B cell (primary cell): Measurements from ENCODE around the gene TECR. TPM values are rescaled to one million over a fixed set of nuclear protein-coding genes. Genes with fewer than 3 reads are reported as not detected.
"Not testable (repeated sequence)": the region's sequence is repeated elsewhere in the genome, so short reads cannot be mapped to it uniquely, and the experiment has no call there.

Source experiments
- ATAC-seq: fragments of 200-7000 bp; cut with Tn5 transposase; one replicate; pipeline ENCODE4 v1.10.0; 2021; ENCODE audit warnings: low read depth, mild to moderate bottlenecking, moderate number of reproducible peaks, moderate library complexity
- CTCF ChIA-PET: fragments of 350-600 bp; sonication (Branson Sonifier 250); formaldehyde crosslinking; loops from one replicate; lab custom pipeline; 2021; ENCODE audit warnings: antibody characterized with exemption, inconsistent platforms; lab: Charles Lee
- POLR2A ChIA-PET: fragments of 350-600 bp; sonication (Branson Sonifier 250); formaldehyde crosslinking; loops from one replicate; lab custom pipeline; 2021; ENCODE audit warnings: antibody characterized with exemption; lab: Charles Lee
- DNase-seq: peaks from one replicate; pipeline ENCODE4 v3.0.0; 2013
- H2AFZ ChIP-seq: 2 replicates; pipeline ENCODE4 v1.6.1; 2012; ENCODE audit warnings: mild to moderate bottlenecking, low read depth, low read length; ENCODE audit not compliant: insufficient read depth, poor library complexity, severe bottlenecking
- H3K27ac ChIP-seq, 2 donors: 1 replicate in 1 of 2; 2 replicates in 1 of 2; pipeline ENCODE4 v1.5.1; 2012 to 2013; ENCODE audit warnings: low read length in 2 of 2, mild to moderate bottlenecking in 2 of 2, moderate library complexity in 1 of 2
- H3K27me3 ChIP-seq, 4 experiments: fragments of 200-600 bp in 1 of 4; sonication (generic) in 1 of 4; replicated peaks in 1 of 4; 1 replicate in 2 of 4; 2 replicates in 2 of 4; pipeline versions ENCODE4 v1.6.1 to v1.7.0; 2013 to 2016; ENCODE audit warnings: low read length in 3 of 4, mild to moderate bottlenecking in 2 of 4, mixed read lengths in 1 of 4, moderate library complexity in 1 of 4; ENCODE audit not compliant: insufficient read depth in 4 of 4, control insufficient read depth in 3 of 4; ENCODE audit errors: control extremely low read depth in 1 of 4
- H3K36me3 ChIP-seq, 2 experiments: replicated peaks in 1 of 2; 1 replicate in 1 of 2; 2 replicates in 1 of 2; pipeline versions ENCODE4 v1.6.1 to v1.7.1; 2013; ENCODE audit warnings: low read length in 1 of 2; ENCODE audit not compliant: insufficient read depth in 2 of 2, control insufficient read depth in 1 of 2; ENCODE audit errors: control extremely low read depth in 1 of 2, extremely low read depth in 1 of 2
- H3K4me1 ChIP-seq, 2 donors: fragments of 200-600 bp in 1 of 2; sonication (generic) in 1 of 2; 1 replicate in 1 of 2; 2 replicates in 1 of 2; pipeline versions ENCODE4 v1.5.1 to v1.6.1; 2013 to 2017; ENCODE audit warnings: low read length in 2 of 2; ENCODE audit not compliant: control insufficient read depth in 2 of 2, insufficient read depth in 2 of 2
- H3K4me2 ChIP-seq: replicated peaks from 2 replicates; pipeline ENCODE3; 2012; ENCODE audit warnings: mild to moderate bottlenecking, low read depth, low read length; ENCODE audit not compliant: poor library complexity, severe bottlenecking
- H3K4me3 ChIP-seq, 5 experiments: fragments of 200-600 bp in 1 of 5; sonication (generic) in 1 of 5; 1 replicate in 3 of 5; 2 replicates in 2 of 5; pipeline versions ENCODE4 v1.5.1 to v1.7.0; 2011 to 2016; ENCODE audit warnings: low read length in 4 of 5, mild to moderate bottlenecking in 4 of 5, low read depth in 2 of 5, control low read depth in 1 of 5, moderate library complexity in 1 of 5; ENCODE audit not compliant: insufficient read depth in 1 of 5; ENCODE audit errors: control extremely low read depth in 1 of 5, extremely low read depth in 1 of 5
- H3K79me2 ChIP-seq: fragments of 200-600 bp; sonication (generic); one replicate; pipeline ENCODE4 v1.6.0; 2016; ENCODE audit warnings: low read length; ENCODE audit not compliant: control insufficient read depth, insufficient read depth
- H3K9ac ChIP-seq: fragments of 200-600 bp; sonication (generic); 2 replicates; pipeline ENCODE4 v1.6.1; 2017; ENCODE audit warnings: mild to moderate bottlenecking, low read length, moderate library complexity
- H3K9me3 ChIP-seq, 3 donors: one replicate each; pipeline versions ENCODE4 v1.6.1 to v1.7.1; 2013; ENCODE audit warnings: low read length in 2 of 3; ENCODE audit not compliant: control insufficient read depth in 2 of 3, insufficient read depth in 1 of 3; ENCODE audit errors: control extremely low read depth in 1 of 3
- H4K20me1 ChIP-seq: 2 replicates; pipeline ENCODE4 v1.6.0; 2012; ENCODE audit warnings: mild to moderate bottlenecking, low read length; ENCODE audit not compliant: insufficient read depth, control insufficient read depth, poor library complexity, severe bottlenecking
- H3K27ac Mint-ChIP-seq: one replicate; pipeline ENCODE4 v1.8.0; 2021; ENCODE audit warnings: mixed read lengths
- H3K27me3 Mint-ChIP-seq: one replicate; pipeline ENCODE4 v1.8.0; 2021; ENCODE audit warnings: mixed read lengths
- H3K4me1 Mint-ChIP-seq: one replicate; pipeline ENCODE4 v1.8.0; 2021; ENCODE audit warnings: mixed read lengths
- H3K4me3 Mint-ChIP-seq: one replicate; pipeline ENCODE4 v1.8.0; 2021; ENCODE audit warnings: mixed read lengths
- H3K9me3 Mint-ChIP-seq: one replicate; pipeline ENCODE4 v1.8.0; 2022; ENCODE audit warnings: mixed read lengths; ENCODE audit not compliant: insufficient read depth
- WGBS: methylation state at CpG from one replicate; pipeline ENCODE4 v1.1.5; 2013; ENCODE audit warnings: missing lambda C conversion rate; ENCODE audit not compliant: insufficient coverage; 5-methylcytosine and 5-hydroxymethylcytosine counted together
- intact Hi-C: fragments of 100-400 bp; cut with micrococcal nuclease; formaldehyde crosslinking; loops from one replicate; pipeline ENCODE4 v1.10.0; 2022
- polyA plus RNA-seq: library from polyadenylated mRNA; depleted of rRNA; stranded (reverse); fragments of >200 nt; gene quantifications from 2 replicates; pipeline ENCODE4 v1.2.3, GENCODE V29; 2012
- total RNA-seq, 2 donors: library from RNA; stranded (reverse); fragments of 120-200 nt in 1 of 2; gene quantifications; 1 replicate in 1 of 2; 2 replicates in 1 of 2; pipeline versions ENCODE4 v1.2.3 to v1.2.4, GENCODE V29; 2013 to 2022

Gene TECR
- total and polyA plus RNA-seq, 2 donors (not counting 1 experiment from before 2014, with no cell fraction given) = 68.9 to 129 TPM

DNA sequence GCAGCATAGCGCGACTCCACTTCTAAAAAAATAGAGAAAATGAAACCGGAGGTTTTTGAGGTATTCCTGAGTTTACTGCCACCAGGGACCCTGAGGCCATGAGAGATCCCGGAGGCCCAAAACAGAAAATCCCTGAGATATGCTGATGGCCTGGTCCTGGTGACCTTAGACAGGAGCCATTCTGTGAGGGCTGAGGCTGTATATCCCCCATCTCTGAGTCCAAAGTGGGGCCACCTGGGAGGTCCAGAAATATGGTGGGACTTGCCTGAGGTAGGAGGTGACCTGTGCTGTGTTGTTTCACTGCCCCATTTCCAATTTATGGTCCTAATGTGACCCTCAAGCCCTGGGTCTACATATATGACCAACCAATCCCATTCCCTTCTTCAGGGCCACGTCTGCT, 55.0 kb downstream of the TECR start:
- H3K27me3 ChIP-seq, DNase-seq, intact Hi-C loops, H3K27me3 Mint-ChIP-seq, ATAC-seq, H3K9me3 Mint-ChIP-seq, H2AFZ ChIP-seq, H3K9me3 ChIP-seq: not testable (repeated sequence)
- Histone ChIP-seq H3K79me2 (peaks cover 82% of the 10 kb centered on the region), H3K9ac (peak overlapping the region; percentile 71), H4K20me1 (peaks cover 33% of the 10 kb centered on the region), H3K4me1 (peaks cover 42 to 70% of the 10 kb centered on the region in 2 donors), H3K4me2 (peak overlapping the region; percentile 73), H3K36me3 (peaks cover 0 to 19% of the 10 kb centered on the region in 2 experiments), H3K27ac (peak overlapping the region; percentile 57 to 79), H3K4me3 (peak overlapping the region; percentile 76 to 85 (median 85))
- CTCF ChIA-PET = interaction anchor here (0.6 to 1.2 kb wide), 3 partner anchors 10 to 102 kb away, joined by 3 to 5 read pairs (median 4); no protein-coding TSS in a partner anchor
- POLR2A ChIA-PET = interaction anchor here (0.6 to 2.3 kb wide), 5 partner anchors 15 to 31 kb away, joined by 3 to 11 read pairs (median 3); no protein-coding TSS in a partner anchor
- Mint-ChIP-seq H3K4me3 (peak overlapping the region; percentile 100), H3K27ac (peak overlapping the region; percentile 95), H3K4me1 (peaks cover 67% of the 10 kb centered on the region)
- WGBS = 18% methylated on average over 2 of the region's 5 CpGs

DNA sequence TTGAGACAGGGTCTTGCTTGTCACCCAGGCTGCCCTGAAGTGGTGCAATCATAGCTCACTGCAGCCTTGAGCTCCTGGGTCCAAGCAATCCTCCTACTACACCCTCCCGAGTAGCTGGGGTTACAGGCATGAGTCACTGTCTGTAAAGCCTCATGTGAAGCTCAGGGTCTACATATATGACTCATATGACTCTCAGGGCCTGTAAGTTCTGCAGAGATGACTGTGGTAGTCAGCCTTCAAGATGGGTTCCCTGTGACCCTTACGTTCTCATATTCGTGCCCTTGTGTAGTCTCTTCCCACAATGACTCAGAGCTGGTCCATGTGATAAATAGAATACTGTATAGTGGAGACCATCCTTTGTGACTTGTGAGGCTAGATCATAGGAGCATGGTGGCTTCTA, 55.8 kb downstream of the TECR start:
- H3K4me1 ChIP-seq = peaks cover 38 to 65% of the 10 kb centered on the region in 2 donors
- peaks cover 77% of the 10 kb centered on the region for H3K79me2 ChIP-seq
- H3K27me3 Mint-ChIP-seq, DNase-seq, H3K9me3 ChIP-seq, intact Hi-C loops, H3K4me2 ChIP-seq, H2AFZ ChIP-seq, H3K27ac ChIP-seq, H3K9me3 Mint-ChIP-seq, H3K27me3 ChIP-seq: not testable (repeated sequence)
- Mint-ChIP-seq H3K4me3 (peak overlapping the region; percentile 100), H3K27ac (peak overlapping the region; percentile 73), H3K4me1 (peaks cover 65% of the 10 kb centered on the region)
- peak overlapping the region; percentile 71 for H3K9ac ChIP-seq
- CTCF ChIA-PET = interaction anchor here (0.7 kb wide), 1 partner anchor 11 kb away, joined by 4 read pairs; no protein-coding TSS in a partner anchor
- ATAC-seq = peak; percentile 62
- peaks cover 0 to 19% of the 10 kb centered on the region in 2 experiments for H3K36me3 ChIP-seq
- peaks cover 33% of the 10 kb centered on the region for H4K20me1 ChIP-seq
- no CpG with 5 or more reads among the region's 3 CpGs for WGBS
- H3K4me3 ChIP-seq = peak overlapping the region in 4 of 5 experiments; percentile 15 to 85 (median 39)
- POLR2A ChIA-PET = interaction anchor here (2.3 kb wide), 1 partner anchor 18 kb away, joined by 11 read pairs; no protein-coding TSS in a partner anchor

GRCh38 chr19:14589433-14589832, 60.0 kb downstream of the TECR start:
- H3K9me3 ChIP-seq, H3K27me3 ChIP-seq, intact Hi-C loops, H3K9me3 Mint-ChIP-seq, H3K4me3 Mint-ChIP-seq, DNase-seq, H2AFZ ChIP-seq, H3K27ac Mint-ChIP-seq, POLR2A ChIA-PET, H3K4me2 ChIP-seq, H3K9ac ChIP-seq, H3K4me3 ChIP-seq, H3K27ac ChIP-seq, H3K27me3 Mint-ChIP-seq: not testable (repeated sequence)
- H3K4me1 Mint-ChIP-seq = peaks cover 60% of the 10 kb centered on the region
- Histone ChIP-seq H4K20me1 (peaks cover 61% of the 10 kb centered on the region), H3K4me1 (peaks cover 44 to 71% of the 10 kb centered on the region in 2 donors), H3K79me2 (peaks cover 82% of the 10 kb centered on the region), H3K36me3 (peaks cover 0 to 45% of the 10 kb centered on the region in 2 experiments)
- CTCF ChIA-PET = interaction anchor here (2.3 kb wide), 1 partner anchor 16 kb away, joined by 10 read pairs; no protein-coding TSS in a partner anchor
- WGBS = no CpG with 5 or more reads among the region's 4 CpGs
- ATAC-seq = peak; percentile 28
